Activated CD4-positive, CD25-positive, alpha-beta regulatory T cell (primary cell): ENCODE measurements around the gene ADAMTS18.
"Not testable (repeated sequence)": the region's sequence is repeated elsewhere in the genome, so short reads cannot be mapped to it uniquely, and the experiment has no call there.

Source experiments
- DNase-seq, 4 experiments: peaks; one replicate each; lab custom pipeline; 2025; lab: John Stamatoyannopoulos, UW

Gene ADAMTS18

DNA sequence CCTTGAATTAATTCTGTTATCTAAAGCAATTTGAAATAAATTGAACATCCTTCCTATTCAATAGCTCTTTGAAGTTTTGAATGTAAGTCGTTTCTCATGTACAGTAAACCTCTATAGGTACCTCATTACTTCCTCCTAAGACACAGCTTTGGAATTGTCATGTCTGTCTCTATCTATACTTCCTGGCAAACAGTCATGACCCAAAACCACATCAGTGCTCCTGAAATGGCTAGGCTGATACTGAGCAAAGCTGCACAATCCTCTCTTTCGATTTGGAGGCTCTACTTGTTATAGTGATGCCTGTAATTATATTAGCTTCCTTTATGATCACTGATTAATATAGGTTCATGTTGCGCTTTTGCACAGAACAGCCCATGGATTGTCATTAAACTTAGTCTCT, 110.1 kb downstream of the ADAMTS18 start:
- DNase-seq = no peak

GRCh38 chr16:77323695-77324094, 111.1 kb downstream of the ADAMTS18 start:
- no peak for DNase-seq

DNA sequence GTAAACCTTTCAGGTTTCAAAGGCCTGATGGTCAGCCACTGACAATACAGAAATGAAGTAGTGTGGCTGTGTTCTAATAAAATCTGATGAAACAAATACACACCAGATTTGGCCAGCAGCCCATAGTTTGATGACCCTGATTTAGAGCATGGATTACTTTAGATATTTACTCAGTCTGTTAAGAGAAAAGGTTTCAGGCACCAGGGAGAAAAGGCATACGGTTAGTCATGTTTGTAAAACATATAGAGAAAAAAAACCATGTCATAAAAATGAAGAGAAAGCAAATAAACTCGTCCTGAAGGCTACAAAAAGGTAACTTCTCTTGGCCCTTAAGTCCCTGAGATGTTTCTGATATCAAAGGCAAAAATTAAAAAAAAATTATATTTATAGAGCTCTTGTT, 112.1 kb downstream of the ADAMTS18 start:
- no peak for DNase-seq

DNA sequence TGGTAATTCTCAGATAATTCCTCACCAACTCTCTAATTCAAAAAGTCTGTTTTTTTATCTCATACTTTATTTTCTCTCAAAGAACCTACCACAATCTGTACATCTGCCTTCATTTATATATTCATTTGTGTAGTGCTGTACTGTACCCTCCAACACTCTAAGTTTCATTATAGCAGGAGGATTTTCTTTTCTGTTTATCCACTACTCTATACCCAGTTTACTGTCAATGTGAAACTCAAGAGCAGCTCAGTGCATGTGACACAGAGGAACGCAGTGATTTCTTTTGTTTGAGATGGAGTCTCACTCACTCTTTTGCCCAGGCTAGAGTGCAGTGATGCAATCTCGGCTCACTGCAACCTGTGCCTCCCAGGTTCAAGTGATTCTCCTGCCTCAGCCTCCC, 117.8 kb downstream of the ADAMTS18 start:
- no peak for DNase-seq

GRCh38 chr16:77310877-77311276, 124.0 kb downstream of the ADAMTS18 start:
- no peak for DNase-seq

GRCh38 chr16:77308163-77308561, 126.7 kb downstream of the ADAMTS18 start:
- DNase-seq = no peak

- DNase-seq = no peak
These were observed 127.2 kb downstream of the ADAMTS18 start for GRCh38 chr16:77307426-77308162.

- no peak for DNase-seq
These were observed 128.8 kb downstream of the ADAMTS18 start for GRCh38 chr16:77306075-77306474.

DNA sequence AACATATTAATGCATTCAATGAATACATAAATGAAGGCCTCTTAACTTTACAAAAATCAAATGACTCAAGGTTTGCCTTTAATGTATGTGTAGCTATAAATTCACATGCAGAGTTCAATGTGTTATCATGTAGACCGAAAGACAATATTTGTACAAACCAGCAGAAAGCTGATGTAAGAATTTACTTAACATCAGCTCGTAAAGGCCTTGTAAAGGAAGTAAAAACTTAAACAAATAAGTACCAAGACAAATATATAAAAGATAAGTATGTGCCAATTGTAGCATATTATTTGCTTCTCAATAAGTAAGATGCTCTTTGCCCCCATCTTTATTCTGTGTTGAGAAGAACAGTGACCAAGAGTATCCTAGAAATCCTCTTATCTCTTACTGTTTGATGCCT, 130.0 kb downstream of the ADAMTS18 start:
- no peak for DNase-seq

GRCh38 chr16:77304134-77304533, 130.7 kb downstream of the ADAMTS18 start:
- DNase-seq = no peak

DNA sequence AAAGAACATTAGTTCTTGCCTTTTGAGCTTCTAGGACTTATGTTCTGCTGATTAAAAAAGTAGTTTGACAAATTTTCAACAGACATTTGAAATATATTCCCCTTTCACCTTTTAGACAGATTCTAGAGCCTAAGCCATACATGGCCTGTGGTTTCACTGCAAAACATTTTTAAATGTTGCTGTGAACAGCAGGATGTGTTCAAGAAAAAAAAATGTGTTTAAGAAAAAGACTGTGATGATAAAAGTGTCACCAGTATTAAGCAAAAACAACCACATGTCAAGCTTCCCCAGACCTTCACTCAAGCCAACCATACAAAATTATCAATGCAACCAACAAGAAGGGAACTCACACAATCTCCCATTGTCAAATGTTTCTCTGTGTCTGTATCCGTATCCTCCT, 132.2 kb downstream of the ADAMTS18 start:
- no peak for DNase-seq

DNA sequence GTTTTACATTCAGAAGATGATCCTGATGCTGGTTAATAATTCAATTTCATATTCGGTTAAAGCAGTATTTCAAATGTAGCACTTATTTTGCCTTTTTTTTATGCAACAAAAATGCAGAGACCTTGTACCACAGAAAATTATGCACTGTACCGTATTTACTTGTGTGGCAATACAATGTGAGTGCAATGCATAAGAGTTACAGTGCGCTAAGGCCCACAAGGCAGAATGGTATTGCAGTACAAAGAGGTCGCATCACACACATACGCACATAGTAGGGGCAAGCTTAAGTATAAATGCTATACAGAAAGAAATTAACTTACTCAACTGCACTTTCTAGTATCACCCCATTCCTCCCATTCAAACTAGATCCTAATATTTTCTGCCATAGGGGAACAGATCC, 132.6 kb downstream of the ADAMTS18 start:
- no peak for DNase-seq

- no peak for DNase-seq
These were observed 134.6 kb downstream of the ADAMTS18 start for GRCh38 chr16:77300256-77300655.

DNA sequence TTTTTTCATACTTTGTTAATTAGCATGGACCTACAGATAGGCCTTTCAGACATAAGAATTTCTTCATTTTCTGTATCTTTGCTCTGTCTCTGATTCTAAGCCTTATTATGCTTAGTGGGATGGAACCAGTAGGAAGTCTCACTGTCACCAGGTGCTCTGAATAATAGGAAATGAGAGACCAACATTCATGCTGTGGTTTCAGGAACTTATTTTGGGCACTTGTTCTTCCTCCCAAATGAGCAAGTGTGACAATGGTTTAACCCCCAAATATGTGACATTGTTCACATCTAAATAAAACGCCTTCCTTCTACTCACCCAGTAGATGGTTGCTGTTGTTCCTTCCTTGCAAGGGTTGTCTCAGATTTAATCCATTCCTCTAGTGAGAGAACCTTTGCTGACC, 135.4 kb downstream of the ADAMTS18 start:
- no peak for DNase-seq

DNA sequence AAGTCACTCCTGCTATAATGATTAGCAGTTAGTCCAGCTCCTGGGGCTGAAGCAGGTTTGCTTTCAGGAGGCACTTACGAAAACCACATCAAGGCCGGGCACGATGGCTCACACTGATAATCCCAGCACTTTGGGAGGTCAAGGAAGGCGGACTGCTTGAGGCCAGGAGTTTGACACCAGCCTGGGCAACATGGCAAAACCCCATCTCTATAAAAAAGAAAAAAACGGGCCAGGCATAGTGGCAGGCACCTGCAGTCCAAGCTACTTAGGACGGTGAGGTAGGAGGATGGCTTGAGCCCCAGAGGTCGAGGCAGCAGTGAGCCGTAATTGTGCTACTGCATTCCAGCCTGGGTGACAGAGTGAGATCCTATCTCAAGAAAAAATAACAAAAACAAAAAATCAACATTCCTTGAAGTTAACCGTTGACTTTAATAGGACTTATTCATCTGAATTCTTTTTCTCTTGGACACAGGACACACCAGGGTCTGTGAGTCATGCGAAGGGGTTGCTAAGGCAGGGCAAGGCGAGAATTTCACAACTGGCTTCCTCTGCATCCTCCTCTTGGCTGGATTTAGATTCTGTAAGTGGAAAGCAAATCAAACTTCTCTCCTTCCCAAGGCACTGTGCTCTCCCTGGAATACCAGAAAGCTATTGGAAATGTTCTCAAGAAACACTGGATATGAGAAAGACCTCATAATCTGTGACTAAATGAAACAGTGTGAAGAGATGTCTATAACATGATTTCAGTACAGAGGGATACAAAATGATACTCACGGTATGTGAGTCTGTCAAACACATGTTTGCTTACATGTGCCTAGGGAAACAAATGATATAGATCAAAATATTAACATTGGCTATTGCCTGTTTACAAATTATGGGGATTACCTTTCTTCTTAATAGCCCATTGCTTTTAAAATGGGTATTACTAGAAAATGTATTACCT, 136.1 kb downstream of the ADAMTS18 start:
- no peak for DNase-seq

GRCh38 chr16:77297996-77298395, 136.8 kb downstream of the ADAMTS18 start:
- DNase-seq = no peak

GRCh38 chr16:77295896-77296295, 138.9 kb downstream of the ADAMTS18 start:
- DNase-seq = no peak

DNA sequence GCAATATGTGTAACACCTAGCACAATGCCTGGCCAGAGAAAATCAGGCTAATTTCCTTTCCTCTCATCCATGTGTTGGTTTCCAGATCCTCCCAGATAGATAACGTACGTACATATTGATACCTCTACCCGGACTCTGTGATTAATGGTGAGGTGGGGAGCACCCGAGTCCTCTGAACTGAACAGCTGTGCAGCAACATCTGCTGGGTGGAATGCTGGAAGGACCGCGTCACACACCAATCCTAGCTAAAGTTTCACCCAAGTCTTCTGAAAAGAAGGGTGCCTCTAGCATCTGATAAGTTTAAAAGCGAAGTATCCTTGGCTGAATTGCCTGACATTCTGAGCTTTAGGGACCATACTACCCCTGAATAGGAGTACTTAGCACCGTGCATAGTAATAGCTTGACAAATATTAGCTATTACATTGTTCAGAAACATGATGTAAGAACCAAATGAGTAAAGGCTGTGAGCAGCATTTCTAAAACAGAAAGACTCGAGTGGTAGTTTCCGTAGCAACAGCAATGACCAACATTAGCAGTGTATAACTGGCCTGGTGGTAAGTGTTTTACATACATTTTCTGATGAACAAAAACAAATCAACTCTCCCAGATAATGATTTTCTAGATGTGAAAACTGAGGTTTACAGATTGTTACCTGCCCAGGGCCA, 144.3 kb downstream of the ADAMTS18 start:
- no peak for DNase-seq

DNA sequence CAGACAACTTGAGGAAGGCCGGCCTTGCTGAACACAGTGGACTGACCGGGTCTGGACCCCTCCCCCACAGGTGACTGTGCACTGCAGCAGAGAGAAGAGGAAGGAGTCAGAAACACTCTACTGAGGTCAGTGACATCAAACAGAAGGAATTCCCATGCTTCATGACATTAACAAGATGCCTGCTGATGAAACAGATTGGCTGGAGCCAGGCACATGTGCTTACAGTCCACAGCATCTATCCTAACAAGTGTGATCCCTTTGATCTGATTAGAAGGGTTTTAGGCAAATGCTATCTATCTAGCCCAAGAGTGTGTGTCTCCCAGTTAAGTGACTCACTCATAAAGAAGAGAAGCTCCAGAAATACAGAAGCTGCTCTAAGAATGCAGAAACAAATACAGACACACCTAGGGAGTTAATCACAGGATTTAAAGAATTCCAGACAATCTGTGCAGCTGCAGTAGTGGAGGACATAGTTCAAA, 145.5 kb downstream of the ADAMTS18 start:
- DNase-seq = no peak

DNA sequence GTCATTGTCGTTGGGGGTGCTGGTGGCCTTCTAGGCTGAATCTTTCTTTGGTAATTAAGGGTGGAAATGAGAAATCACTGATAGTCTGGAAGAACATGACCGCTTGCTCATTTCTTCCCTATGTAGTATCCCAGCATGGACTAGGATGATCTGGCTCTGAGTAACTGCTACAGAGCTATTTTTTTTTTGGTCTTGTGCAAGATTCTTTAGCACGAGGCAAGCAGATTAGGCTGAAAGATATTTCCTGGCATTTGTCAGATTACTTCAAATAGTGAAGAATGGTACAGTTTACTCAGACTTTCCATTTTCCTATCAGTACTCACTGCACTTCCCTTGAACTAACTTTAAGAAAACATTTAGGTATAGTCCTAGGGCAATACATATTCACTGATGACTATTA, 146.6 kb downstream of the ADAMTS18 start:
- no peak for DNase-seq

DNA sequence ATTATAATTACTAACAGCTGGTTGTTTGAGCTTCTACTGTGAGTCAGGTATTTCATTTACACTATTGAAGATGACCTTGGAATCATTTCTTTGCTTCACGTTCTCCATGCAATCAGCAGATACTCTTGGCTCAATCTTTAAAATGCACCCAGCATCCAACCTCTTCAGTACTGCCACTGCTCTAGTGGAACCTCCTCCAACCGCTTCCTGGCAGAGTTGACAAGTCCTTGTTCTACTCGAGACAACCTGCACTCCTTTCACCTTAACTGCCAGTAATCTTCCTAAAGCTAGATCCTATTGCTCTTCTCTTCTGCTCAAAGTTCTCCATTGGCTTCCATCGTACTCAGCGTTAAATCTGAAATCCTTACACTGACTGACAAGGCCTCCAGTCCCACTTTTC, 149.2 kb downstream of the ADAMTS18 start:
- no peak for DNase-seq

DNA sequence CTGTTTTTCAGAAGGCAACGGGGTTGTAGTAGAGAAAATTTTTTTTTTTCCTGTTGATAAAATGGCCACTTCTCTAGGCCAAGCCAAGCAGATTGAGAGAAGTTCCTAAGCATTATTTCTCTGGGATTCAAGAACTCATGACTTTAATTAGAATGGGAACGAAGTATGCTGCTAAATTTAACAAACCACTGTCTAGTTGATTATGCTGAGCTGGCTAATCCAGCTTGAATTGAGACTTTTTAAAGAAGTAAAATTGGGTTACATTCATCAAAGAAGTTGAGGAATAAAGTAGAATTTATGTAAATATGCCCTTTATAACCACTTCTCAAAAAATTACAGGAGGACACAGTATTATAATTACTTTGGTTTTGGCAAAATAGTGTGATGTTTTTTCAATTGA, 152.5 kb downstream of the ADAMTS18 start:
- DNase-seq = no peak

DNA sequence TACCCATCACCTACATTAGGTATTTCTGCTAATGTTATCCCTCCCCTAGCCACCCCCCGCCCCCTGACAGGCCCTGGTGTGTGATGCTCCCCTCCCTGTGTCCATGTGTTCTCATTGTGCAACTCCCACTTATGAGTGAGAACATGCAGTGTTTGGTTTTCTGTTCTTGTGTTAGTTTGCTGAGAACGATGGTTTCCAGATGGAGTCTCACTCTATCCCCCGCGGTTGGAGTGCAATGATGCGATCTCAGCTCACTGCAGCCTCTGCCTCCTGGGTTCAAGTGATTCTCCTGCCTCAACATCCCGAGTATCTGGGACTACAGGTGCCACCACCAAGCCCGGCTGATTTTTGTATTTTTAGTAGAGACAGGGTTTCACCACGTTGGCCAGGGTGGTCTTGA, 155.5 kb downstream of the ADAMTS18 start:
- not testable (repeated sequence) for DNase-seq
